Measurements from ENCODE around the gene KRTAP10-11. TPM values are rescaled to one million over a fixed set of nuclear protein-coding genes. Genes with fewer than 3 reads are reported as not detected.
"Not testable (repeated sequence)": the region's sequence is repeated elsewhere in the genome, so short reads cannot be mapped to it uniquely, and the experiment has no call there.

Gene KRTAP10-11
- total RNA-seq, 1 donor: not detected

- DNase-seq (ENCODE audit: low read depth): no peak
- H3K4me3 ChIP-seq (ENCODE audit: low read depth, low read length): no peak overlapping the region
- TF ChIP-seq CTCF (IDR thresholded peaks at IDR 0.05; ENCODE audit: insufficient read depth, low read depth, low read length): no peak
Observed at GRCh38 chr21:44684483-44684882, 38.3 kb downstream of the KRTAP10-11 start.

DNA sequence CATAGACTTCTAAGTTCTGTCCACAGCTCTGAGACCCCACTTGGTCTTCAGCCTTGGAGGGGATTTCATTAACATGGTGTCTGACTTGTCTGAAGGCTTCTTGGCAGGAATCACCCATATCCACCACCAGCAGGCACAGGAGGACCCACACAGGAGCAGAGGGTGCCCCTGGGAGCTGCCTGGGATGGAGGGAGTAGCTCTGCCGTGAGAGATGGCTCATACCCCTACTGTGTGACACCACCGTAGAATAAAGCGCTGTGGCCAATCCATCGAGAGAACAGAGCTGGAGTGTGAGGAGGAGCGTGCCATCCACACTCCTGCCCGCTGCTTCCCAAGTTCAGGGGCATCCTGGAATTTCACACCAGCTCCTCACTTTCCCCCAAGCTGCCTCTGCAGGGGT, 38.8 kb downstream of the KRTAP10-11 start:
- not testable (repeated sequence) for H3K4me3 ChIP-seq (ENCODE audit: low read depth, low read length); DNase-seq (ENCODE audit: low read depth)

- TF ChIP-seq CTCF (IDR thresholded peaks at IDR 0.05; ENCODE audit: insufficient read depth, low read depth, low read length): no peak
- no peak for DNase-seq (ENCODE audit: low read depth)
- no peak overlapping the region for H3K4me3 ChIP-seq (ENCODE audit: low read depth, low read length)
Observed at GRCh38 chr21:44686000-44686781, 40.0 kb downstream of the KRTAP10-11 start.

GRCh38 chr21:44686843-44687561, 40.8 kb downstream of the KRTAP10-11 start:
- TF ChIP-seq CTCF (IDR thresholded peaks at IDR 0.05; ENCODE audit: insufficient read depth, low read depth, low read length): no peak
- DNase-seq (ENCODE audit: low read depth): no peak
- no peak overlapping the region for H3K4me3 ChIP-seq (ENCODE audit: low read depth, low read length)

GRCh38 chr21:44687671-44688070, 41.5 kb downstream of the KRTAP10-11 start:
- no peak for TF ChIP-seq CTCF (IDR thresholded peaks at IDR 0.05; ENCODE audit: insufficient read depth, low read depth, low read length)
- H3K4me3 ChIP-seq (ENCODE audit: low read depth, low read length): no peak overlapping the region
- DNase-seq (ENCODE audit: low read depth): no peak

DNA sequence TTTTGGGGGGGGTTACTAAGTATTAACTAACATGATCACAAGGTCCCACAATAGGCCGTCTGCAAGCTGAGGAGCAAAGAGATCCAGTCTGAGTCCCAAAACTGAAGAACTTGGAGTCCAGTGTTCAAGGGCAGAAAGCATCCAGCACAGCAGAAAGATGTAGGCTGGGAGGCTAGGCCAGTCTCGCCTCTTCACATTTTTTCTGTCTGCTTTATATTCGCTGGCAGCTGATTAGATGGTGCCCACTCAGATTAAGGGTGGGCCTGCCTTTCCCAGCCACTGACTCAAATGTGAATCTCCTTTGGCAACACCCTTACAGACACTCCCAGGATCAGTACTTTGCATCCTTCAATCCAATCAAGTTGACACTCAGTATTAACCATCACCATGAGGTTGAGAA, 43.5 kb downstream of the KRTAP10-11 start:
- H3K4me3 ChIP-seq (ENCODE audit: low read depth, low read length); DNase-seq (ENCODE audit: low read depth): not testable (repeated sequence)

DNA sequence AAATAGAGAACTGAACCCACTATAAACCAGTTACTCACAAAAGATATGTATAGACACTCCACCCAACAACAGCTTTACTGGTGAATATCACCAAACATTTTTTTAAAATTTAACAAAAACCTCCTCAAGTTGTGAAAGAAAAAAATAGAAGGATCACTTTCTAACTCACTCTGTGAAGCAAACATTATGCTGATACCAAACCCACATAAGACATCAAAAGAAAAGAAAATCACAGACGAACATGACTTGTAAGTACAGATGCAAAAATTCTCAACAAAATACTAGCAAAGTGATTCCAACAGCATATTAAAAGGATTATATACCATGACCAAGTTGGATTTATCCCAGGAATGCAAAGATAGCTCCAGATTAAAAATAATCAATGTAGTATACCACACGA, 45.5 kb downstream of the KRTAP10-11 start:
- TF ChIP-seq CTCF (IDR thresholded peaks at IDR 0.05; ENCODE audit: insufficient read depth, low read depth, low read length): no peak
- no peak overlapping the region for H3K4me3 ChIP-seq (ENCODE audit: low read depth, low read length)
- DNase-seq (ENCODE audit: low read depth): no peak

All from fibroblast of villous mesenchyme (primary cell).